ENCODE results near the gene NCKAP1.
"Not testable (repeated sequence)": the region's sequence is repeated elsewhere in the genome, so short reads cannot be mapped to it uniquely, and the experiment has no call there.

NCKAP1 gene, protein sequence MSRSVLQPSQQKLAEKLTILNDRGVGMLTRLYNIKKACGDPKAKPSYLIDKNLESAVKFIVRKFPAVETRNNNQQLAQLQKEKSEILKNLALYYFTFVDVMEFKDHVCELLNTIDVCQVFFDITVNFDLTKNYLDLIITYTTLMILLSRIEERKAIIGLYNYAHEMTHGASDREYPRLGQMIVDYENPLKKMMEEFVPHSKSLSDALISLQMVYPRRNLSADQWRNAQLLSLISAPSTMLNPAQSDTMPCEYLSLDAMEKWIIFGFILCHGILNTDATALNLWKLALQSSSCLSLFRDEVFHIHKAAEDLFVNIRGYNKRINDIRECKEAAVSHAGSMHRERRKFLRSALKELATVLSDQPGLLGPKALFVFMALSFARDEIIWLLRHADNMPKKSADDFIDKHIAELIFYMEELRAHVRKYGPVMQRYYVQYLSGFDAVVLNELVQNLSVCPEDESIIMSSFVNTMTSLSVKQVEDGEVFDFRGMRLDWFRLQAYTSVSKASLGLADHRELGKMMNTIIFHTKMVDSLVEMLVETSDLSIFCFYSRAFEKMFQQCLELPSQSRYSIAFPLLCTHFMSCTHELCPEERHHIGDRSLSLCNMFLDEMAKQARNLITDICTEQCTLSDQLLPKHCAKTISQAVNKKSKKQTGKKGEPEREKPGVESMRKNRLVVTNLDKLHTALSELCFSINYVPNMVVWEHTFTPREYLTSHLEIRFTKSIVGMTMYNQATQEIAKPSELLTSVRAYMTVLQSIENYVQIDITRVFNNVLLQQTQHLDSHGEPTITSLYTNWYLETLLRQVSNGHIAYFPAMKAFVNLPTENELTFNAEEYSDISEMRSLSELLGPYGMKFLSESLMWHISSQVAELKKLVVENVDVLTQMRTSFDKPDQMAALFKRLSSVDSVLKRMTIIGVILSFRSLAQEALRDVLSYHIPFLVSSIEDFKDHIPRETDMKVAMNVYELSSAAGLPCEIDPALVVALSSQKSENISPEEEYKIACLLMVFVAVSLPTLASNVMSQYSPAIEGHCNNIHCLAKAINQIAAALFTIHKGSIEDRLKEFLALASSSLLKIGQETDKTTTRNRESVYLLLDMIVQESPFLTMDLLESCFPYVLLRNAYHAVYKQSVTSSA

GRCh38 chr2:183038341-183039300, at the start of gene NCKAP1:
Gene NCKAP1 (minus strand): TSS chr2:183038457. CDS start chr2:183038099, 358 bp downstream.
- DNase-seq, result peak; percentile 48

DNA sequence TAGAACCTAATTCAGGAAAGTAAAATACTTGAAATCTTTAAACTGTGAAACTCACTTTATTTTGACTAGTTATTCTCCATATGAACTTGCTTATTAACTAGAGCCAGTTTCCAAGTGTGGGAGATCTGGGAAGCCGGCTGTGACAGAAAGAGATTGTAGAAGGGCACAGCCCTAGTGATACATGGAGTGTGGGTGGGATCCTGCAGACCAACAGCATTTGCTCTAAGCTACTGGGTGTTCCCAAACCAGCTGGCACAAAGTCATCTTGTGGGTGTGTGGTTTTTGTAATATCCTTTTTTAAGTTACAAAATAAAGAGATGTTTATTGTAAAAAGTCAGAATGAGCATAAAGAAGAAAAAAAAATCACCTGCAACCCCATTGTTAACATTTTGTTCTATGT, 43.7 kb upstream of the NCKAP1 start:
- no peak for DNase-seq

DNA sequence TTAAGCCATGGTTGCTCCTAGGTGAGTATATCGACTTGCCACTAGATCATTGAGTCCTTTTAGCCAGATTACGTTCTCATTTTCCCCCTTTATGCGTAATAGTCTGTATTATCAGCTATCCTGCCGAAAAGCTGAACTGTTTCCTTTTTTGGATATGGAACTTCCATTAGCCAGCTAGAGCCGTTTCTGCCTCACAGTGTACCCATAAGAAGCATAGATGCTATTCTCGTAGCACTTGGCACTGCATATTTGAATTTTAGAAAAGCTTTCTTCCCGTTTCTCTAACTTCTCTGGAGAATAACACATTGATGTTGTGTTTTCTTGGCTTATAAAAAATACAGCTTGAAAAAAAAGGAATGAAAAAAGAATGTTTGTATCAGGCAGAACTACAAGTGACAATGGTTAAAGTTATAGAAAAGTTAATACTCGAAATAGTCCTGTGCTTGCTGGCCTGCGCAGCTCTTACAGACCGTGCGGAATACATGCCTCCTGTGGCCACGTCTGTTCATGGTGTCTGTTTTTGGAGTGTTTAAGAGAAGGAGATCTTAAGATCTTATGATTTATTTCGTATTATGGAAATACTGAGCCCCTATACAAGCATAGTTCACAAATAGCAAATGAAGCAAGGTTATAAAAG, 41.0 kb upstream of the NCKAP1 start:
- DNase-seq, result no peak

- DNase-seq, result peak; percentile 84
Measured at GRCh38 chr2:183078464-183079138, 40.3 kb upstream of the NCKAP1 start, which contains the start of gene DUSP19. Gene DUSP19 (plus strand): TSS chr2:183078747. CDS start chr2:183078934, 187 bp downstream.

GRCh38 chr2:183078163-183078463, 39.9 kb upstream of the NCKAP1 start:
- no peak for DNase-seq

DNA sequence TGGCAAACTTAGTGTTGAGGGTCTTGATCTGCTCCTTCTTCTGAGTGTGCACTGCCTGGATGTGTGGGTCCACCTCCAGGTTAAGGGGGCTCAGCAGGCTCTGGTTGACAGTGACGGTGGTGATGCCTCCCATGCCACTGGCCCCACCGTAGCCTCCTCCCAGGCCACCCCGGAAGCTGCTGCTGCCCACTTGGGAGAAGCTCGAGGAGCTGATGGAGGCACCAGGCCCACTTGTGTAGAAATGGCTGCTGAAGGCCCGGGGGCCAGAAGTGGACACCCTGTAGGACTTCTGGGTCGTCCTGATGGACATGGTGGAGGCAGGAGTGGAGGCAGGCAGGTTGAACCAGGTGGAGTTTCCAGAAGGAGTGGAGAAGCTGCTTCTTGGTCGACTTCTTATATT, 33.9 kb upstream of the NCKAP1 start:
- DNase-seq, result no peak

- no peak for DNase-seq
Measured at GRCh38 chr2:183070942-183071844, 32.9 kb upstream of the NCKAP1 start.

GRCh38 chr2:183069174-183069573, 30.9 kb upstream of the NCKAP1 start:
- no peak for DNase-seq

GRCh38 chr2:183068561-183068960, 30.3 kb upstream of the NCKAP1 start:
- no peak for DNase-seq

- no peak for DNase-seq
Measured at GRCh38 chr2:183063083-183063482, 24.8 kb upstream of the NCKAP1 start.

DNA sequence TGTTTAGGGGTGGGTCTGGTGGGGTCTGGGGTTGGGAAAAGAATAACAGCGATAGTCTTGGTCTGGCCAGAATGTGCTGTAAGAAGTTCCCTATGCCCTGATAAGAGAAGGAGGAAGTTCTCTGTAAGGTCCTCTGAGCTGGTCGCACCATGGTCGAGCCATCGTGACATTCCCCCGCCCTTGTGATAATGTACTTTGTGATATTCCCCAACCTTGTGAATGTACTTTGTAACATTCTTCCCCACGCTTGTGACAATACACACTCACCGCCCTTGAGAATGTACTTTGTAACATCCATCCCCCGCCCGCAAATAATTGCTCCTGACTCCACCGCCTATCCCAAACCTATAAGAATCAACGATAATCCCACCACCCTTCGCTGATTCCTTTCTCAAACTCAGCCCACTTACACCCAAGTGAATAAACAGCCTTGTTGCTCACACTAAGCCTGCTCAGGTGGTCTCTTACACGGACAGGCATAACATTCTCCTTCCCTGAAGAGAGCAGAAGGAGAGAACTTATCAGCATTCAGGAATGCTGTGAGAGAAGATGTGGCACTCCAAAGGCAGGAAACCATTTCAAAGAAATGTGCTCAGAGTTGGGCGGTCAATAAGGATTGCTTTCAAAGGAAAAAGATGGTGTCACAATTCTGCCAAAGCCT, 22.4 kb upstream of the NCKAP1 start:
- no peak for DNase-seq

DNA sequence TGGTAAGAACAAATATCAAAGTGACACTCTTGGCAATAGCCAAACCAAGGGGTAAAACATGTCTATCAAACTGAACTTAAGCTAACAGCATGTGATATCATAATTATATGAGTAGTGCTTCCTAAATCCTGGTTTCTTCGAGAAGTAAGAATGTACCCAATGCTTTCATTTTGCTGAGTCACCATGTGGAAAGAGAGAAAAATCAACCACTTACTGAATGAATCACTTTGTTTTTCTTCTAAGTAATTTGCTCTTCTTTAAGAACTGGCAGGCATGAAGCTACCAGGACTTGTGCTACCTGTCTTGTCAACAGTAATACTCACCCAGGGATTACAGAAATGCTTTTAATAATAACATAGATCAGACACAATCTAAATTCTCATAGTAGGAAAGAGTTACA, 21.3 kb upstream of the NCKAP1 start:
- no peak for DNase-seq

- no peak for DNase-seq
Measured at GRCh38 chr2:183057333-183057985, 19.2 kb upstream of the NCKAP1 start.

DNA sequence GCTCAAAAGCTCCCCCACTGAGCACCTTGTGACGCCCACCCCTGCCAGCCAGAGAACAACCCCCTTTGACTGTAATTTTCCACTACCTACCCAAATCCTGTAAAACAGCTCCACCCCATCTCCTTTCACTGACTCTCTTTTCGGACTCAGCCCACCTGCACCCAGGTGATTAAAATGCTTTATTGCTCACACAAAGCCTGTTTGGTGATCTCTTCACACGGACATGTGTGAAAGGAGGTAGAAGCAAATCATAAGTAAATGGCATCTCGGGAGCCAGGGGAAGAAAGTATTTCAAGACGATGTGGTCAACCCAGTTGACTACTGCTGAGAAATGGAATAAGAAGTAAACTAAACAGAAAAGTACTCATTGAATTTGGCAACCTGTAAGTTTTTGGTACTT, 11.2 kb upstream of the NCKAP1 start:
- DNase-seq, result no peak

GRCh38 chr2:183047486-183048125, 9.3 kb upstream of the NCKAP1 start:
- DNase-seq, result not testable (repeated sequence)

DNA sequence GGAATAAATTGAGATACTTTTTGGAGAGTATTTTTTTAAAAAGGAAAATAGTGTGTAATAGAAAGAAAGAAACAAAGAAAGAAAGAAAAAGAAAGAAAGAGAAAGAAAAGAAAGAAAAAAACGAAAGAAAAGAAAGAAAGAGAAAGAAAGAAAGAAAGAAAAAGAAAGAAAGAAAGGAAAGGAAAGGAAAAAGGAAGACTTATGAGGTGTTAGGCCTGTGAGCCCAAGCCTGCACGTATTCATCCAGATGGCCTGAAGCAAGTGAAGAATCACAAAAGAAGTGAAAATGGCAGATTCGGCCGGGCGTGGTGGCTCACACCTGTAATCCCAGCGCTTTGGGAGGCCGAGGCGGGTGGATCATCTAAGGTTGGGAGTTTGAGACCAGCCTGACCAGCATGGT, 5.3 kb upstream of the NCKAP1 start:
- DNase-seq, result not testable (repeated sequence)

GRCh38 chr2:183040604-183041003, 2.3 kb upstream of the NCKAP1 start:
- no peak for DNase-seq
